ENCODE data around the gene PRDM16.

PRDM16 gene

GRCh38 chr1:3231826-3232225, 162.8 kb downstream of the PRDM16 start:
- Histone ChIP-seq H3K9ac (ENCODE audit: low read depth, low read length, poor library complexity, severe bottlenecking) (no peak overlapping the region), H3K9me2 (replicated peaks; ENCODE audit: low read depth, low read length) (no peaks in the 10 kb centered on the region), H3K4me1 (ENCODE audit: insufficient read depth, low read length, poor library complexity, severe bottlenecking) (no peaks in the 10 kb centered on the region), H3K4me3 (ENCODE audit: low read length, poor library complexity, severe bottlenecking) (no peak overlapping the region), H3F3A (ENCODE audit: low read depth) (no peaks in the 10 kb centered on the region), H3K36me3 (ENCODE audit: insufficient read depth, low read length) (no peaks in the 10 kb centered on the region), H2AFZ (ENCODE audit: low read length) (no peak overlapping the region), H4K20me1 (ENCODE audit: insufficient read depth, low read length, poor library complexity, severe bottlenecking) (no peaks in the 10 kb centered on the region), H3K27me3 (ENCODE audit: insufficient read depth, low read length, poor library complexity, severe bottlenecking) (no peaks in the 10 kb centered on the region), H3K79me2 (ENCODE audit: insufficient read depth, low read length) (no peaks in the 10 kb centered on the region), H3K4me2 (ENCODE audit: low read depth, low read length, poor library complexity, severe bottlenecking) (no peak overlapping the region), H3K9me3 (ENCODE audit: insufficient read depth, low read depth, low read length) (no peaks in the 10 kb centered on the region)
- TF ChIP-seq, protein P1, sequence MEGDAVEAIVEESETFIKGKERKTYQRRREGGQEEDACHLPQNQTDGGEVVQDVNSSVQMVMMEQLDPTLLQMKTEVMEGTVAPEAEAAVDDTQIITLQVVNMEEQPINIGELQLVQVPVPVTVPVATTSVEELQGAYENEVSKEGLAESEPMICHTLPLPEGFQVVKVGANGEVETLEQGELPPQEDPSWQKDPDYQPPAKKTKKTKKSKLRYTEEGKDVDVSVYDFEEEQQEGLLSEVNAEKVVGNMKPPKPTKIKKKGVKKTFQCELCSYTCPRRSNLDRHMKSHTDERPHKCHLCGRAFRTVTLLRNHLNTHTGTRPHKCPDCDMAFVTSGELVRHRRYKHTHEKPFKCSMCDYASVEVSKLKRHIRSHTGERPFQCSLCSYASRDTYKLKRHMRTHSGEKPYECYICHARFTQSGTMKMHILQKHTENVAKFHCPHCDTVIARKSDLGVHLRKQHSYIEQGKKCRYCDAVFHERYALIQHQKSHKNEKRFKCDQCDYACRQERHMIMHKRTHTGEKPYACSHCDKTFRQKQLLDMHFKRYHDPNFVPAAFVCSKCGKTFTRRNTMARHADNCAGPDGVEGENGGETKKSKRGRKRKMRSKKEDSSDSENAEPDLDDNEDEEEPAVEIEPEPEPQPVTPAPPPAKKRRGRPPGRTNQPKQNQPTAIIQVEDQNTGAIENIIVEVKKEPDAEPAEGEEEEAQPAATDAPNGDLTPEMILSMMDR (conservative IDR thresholded peaks at IDR 0.05; ENCODE audit: low read length) = no peak
- no peak for TF ChIP-seq EZH2phosphoT487 (IDR thresholded peaks at IDR 0.05; ENCODE audit: borderline replicate concordance)

DNA sequence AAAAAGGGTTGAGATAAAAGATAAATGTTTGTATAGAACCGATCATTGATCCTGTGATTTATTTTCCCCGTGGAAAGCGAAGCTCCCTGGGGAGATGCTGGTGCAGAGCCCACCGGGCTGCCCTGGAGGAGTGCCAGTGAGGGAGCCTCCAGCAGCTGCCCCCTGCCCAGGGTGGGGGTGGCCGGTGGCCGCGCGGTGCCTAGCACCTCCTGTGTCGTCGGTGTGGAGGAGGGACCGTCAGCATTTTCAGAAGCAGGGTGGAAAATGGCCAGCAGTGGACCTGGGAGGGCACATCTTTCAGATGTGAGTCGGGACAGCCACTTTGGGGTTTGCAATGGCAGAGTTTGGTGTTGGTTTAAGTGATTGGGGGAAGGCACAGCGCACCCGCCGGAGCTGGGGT, 164.0 kb downstream of the PRDM16 start:
- H3K4me3 ChIP-seq (ENCODE audit: low read length, poor library complexity, severe bottlenecking) = no peak overlapping the region
- no peak for TF ChIP-seq EZH2phosphoT487 (IDR thresholded peaks at IDR 0.05; ENCODE audit: borderline replicate concordance)
- H3K27me3 ChIP-seq (ENCODE audit: insufficient read depth, low read length, poor library complexity, severe bottlenecking) = no peaks in the 10 kb centered on the region

GRCh38 chr1:3233551-3233950, 164.5 kb downstream of the PRDM16 start:
- H3K9ac ChIP-seq (ENCODE audit: low read depth, low read length, poor library complexity, severe bottlenecking) = no peak overlapping the region
- H3K4me1 ChIP-seq (ENCODE audit: insufficient read depth, low read length, poor library complexity, severe bottlenecking) = no peaks in the 10 kb centered on the region
- H3K4me3 ChIP-seq (ENCODE audit: low read length, poor library complexity, severe bottlenecking) = no peak overlapping the region
- H3K36me3 ChIP-seq (ENCODE audit: insufficient read depth, low read length) = no peaks in the 10 kb centered on the region
- no peak for TF ChIP-seq EZH2phosphoT487 (IDR thresholded peaks at IDR 0.05; ENCODE audit: borderline replicate concordance)
- TF ChIP-seq, protein P1 (conservative IDR thresholded peaks at IDR 0.05; ENCODE audit: low read length) = no peak
- no peaks in the 10 kb centered on the region for H3K9me3 ChIP-seq (ENCODE audit: insufficient read depth, low read depth, low read length)
- H3K27me3 ChIP-seq (ENCODE audit: insufficient read depth, low read length, poor library complexity, severe bottlenecking) = no peaks in the 10 kb centered on the region
- H3K9me2 ChIP-seq (replicated peaks; ENCODE audit: low read depth, low read length) = no peaks in the 10 kb centered on the region
- H4K20me1 ChIP-seq (ENCODE audit: insufficient read depth, low read length, poor library complexity, severe bottlenecking) = no peaks in the 10 kb centered on the region
- no peaks in the 10 kb centered on the region for H3K79me2 ChIP-seq (ENCODE audit: insufficient read depth, low read length)
- H2AFZ ChIP-seq (ENCODE audit: low read length) = no peak overlapping the region
- H3F3A ChIP-seq (ENCODE audit: low read depth) = no peaks in the 10 kb centered on the region
- H3K4me2 ChIP-seq (ENCODE audit: low read depth, low read length, poor library complexity, severe bottlenecking) = no peak overlapping the region

More for the DNA sequence above, 164.0 kb downstream of the PRDM16 start:
- Histone ChIP-seq H3K4me1 (ENCODE audit: insufficient read depth, low read length, poor library complexity, severe bottlenecking) (no peaks in the 10 kb centered on the region), H3K9me3 (ENCODE audit: insufficient read depth, low read depth, low read length) (no peaks in the 10 kb centered on the region), H3K9ac (ENCODE audit: low read depth, low read length, poor library complexity, severe bottlenecking) (no peak overlapping the region), H4K20me1 (ENCODE audit: insufficient read depth, low read length, poor library complexity, severe bottlenecking) (no peaks in the 10 kb centered on the region), H2AFZ (ENCODE audit: low read length) (no peak overlapping the region), H3K9me2 (replicated peaks; ENCODE audit: low read depth, low read length) (no peaks in the 10 kb centered on the region), H3K4me2 (ENCODE audit: low read depth, low read length, poor library complexity, severe bottlenecking) (no peak overlapping the region), H3F3A (ENCODE audit: low read depth) (no peaks in the 10 kb centered on the region), H3K36me3 (ENCODE audit: insufficient read depth, low read length) (no peaks in the 10 kb centered on the region), H3K79me2 (ENCODE audit: insufficient read depth, low read length) (no peaks in the 10 kb centered on the region)

GRCh38 chr1:3234281-3234680, 165.3 kb downstream of the PRDM16 start:
- H3K4me1 ChIP-seq (ENCODE audit: insufficient read depth, low read length, poor library complexity, severe bottlenecking) = no peaks in the 10 kb centered on the region
- no peak overlapping the region for H2AFZ ChIP-seq (ENCODE audit: low read length)
- H3K4me2 ChIP-seq (ENCODE audit: low read depth, low read length, poor library complexity, severe bottlenecking) = no peak overlapping the region
- no peak overlapping the region for H3K4me3 ChIP-seq (ENCODE audit: low read length, poor library complexity, severe bottlenecking)
- H3K79me2 ChIP-seq (ENCODE audit: insufficient read depth, low read length) = no peaks in the 10 kb centered on the region
- TF ChIP-seq EZH2phosphoT487 (IDR thresholded peaks at IDR 0.05; ENCODE audit: borderline replicate concordance) = no peak
- TF ChIP-seq, protein P1 (conservative IDR thresholded peaks at IDR 0.05; ENCODE audit: low read length) = no peak
- H3K9me3 ChIP-seq (ENCODE audit: insufficient read depth, low read depth, low read length) = no peaks in the 10 kb centered on the region
- H3K36me3 ChIP-seq (ENCODE audit: insufficient read depth, low read length) = no peaks in the 10 kb centered on the region
- no peaks in the 10 kb centered on the region for H4K20me1 ChIP-seq (ENCODE audit: insufficient read depth, low read length, poor library complexity, severe bottlenecking)
- no peaks in the 10 kb centered on the region for H3K27me3 ChIP-seq (ENCODE audit: insufficient read depth, low read length, poor library complexity, severe bottlenecking)
- no peaks in the 10 kb centered on the region for H3F3A ChIP-seq (ENCODE audit: low read depth)
- H3K9ac ChIP-seq (ENCODE audit: low read depth, low read length, poor library complexity, severe bottlenecking) = no peak overlapping the region
- H3K9me2 ChIP-seq (replicated peaks; ENCODE audit: low read depth, low read length) = no peaks in the 10 kb centered on the region
